HepG2 (cell line): ENCODE data around the gene PLS1. TPM values are rescaled to one million over a fixed set of nuclear protein-coding genes. Genes with fewer than 3 reads are reported as not detected.

Experiments used
- ATAD3A ChIP-seq: sonication (generic); formaldehyde crosslinking; IDR thresholded peaks from 2 replicates; pipeline ENCODE4 v1.4.0; 2020; ENCODE audit warnings: missing genetic modification reagents
- ATF7 ChIP-seq, 2 experiments: fragments of 450-650 bp in 1 of 2; sonication (generic) in 1 of 2; formaldehyde crosslinking in 1 of 2; IDR thresholded peaks; 2 replicates each; pipeline versions ENCODE4 v1.4.0 to v1.6.1; 2016 to 2020; ENCODE audit warnings: antibody characterized with exemption in 1 of 2, mild to moderate bottlenecking in 1 of 2, missing genetic modification reagents in 1 of 2
- ATRX ChIP-seq: sonication (generic); formaldehyde crosslinking; IDR thresholded peaks from 2 replicates; pipeline ENCODE4 v1.4.0; 2020; ENCODE audit warnings: missing genetic modification reagents, borderline replicate concordance
- CEBPG ChIP-seq: IDR thresholded peaks from 2 replicates; pipeline ENCODE4 v1.6.1; 2016
- FOXM1 ChIP-seq: sonication (generic); formaldehyde crosslinking; IDR thresholded peaks from 2 replicates; pipeline ENCODE4 v1.5.0; 2020; ENCODE audit warnings: missing genetic modification reagents
- GABPA ChIP-seq, 2 experiments: IDR thresholded peaks; 2 replicates each; pipeline ENCODE4 v1.6.1; 2011 to 2016; ENCODE audit warnings: low read depth in 2 of 2, low read length in 1 of 2, missing biosample characterization in 1 of 2, missing genetic modification characterization in 1 of 2
- HHEX ChIP-seq: IDR thresholded peaks from 2 replicates; pipeline ENCODE4 v1.6.1; 2016; ENCODE audit warnings: control low read depth
- HOXA9 ChIP-seq: sonication (generic); formaldehyde crosslinking; IDR thresholded peaks from 2 replicates; pipeline ENCODE4 v1.8.1; 2022; ENCODE audit warnings: missing genetic modification reagents, mild to moderate bottlenecking, moderate library complexity, borderline replicate concordance
- KAT2B ChIP-seq: fragments of 150-350 bp; IDR thresholded peaks from 2 replicates; pipeline ENCODE4 v1.6.1; 2014; ENCODE audit warnings: low read depth, low read length, borderline replicate concordance
- KAT8 ChIP-seq: IDR thresholded peaks from 2 replicates; pipeline ENCODE4 v1.6.1; 2016; ENCODE audit warnings: missing genetic modification reagents, missing compliant biosample characterization
- MEF2D ChIP-seq: sonication (generic); formaldehyde crosslinking; IDR thresholded peaks from 2 replicates; pipeline ENCODE4 v1.5.1; 2020; ENCODE audit warnings: mild to moderate bottlenecking, missing genetic modification reagents
- MYNN ChIP-seq: sonication (generic); formaldehyde crosslinking; IDR thresholded peaks from 2 replicates; pipeline ENCODE4 v1.4.0; 2020; ENCODE audit warnings: mild to moderate bottlenecking, low read depth, missing genetic modification reagents
- NFYB ChIP-seq: sonication (generic); formaldehyde crosslinking; IDR thresholded peaks from 2 replicates; pipeline ENCODE4 v1.4.0; 2020; ENCODE audit warnings: missing genetic modification reagents
- POGZ ChIP-seq: sonication (generic); formaldehyde crosslinking; IDR thresholded peaks from 2 replicates; pipeline ENCODE4 v1.4.0; 2020; ENCODE audit warnings: mild to moderate bottlenecking, missing genetic modification reagents
- ZKSCAN8 ChIP-seq: IDR thresholded peaks from 2 replicates; pipeline ENCODE4 v1.6.1; 2016; ENCODE audit warnings: borderline replicate concordance, missing genetic modification reagents, missing compliant biosample characterization
- ZNF235 ChIP-seq: sonication (generic); formaldehyde crosslinking; IDR thresholded peaks from 2 replicates; pipeline ENCODE4 v1.8.1; 2023; ENCODE audit warnings: mild to moderate bottlenecking, missing genetic modification reagents, borderline replicate concordance
- ZNF451 ChIP-seq: sonication (generic); formaldehyde crosslinking; IDR thresholded peaks from 2 replicates; pipeline ENCODE4 v1.5.0; 2020; ENCODE audit warnings: mild to moderate bottlenecking, missing genetic modification reagents
- ZNF562 ChIP-seq: sonication (generic); formaldehyde crosslinking; IDR thresholded peaks from 2 replicates; pipeline ENCODE4 v1.8.0; 2022; ENCODE audit warnings: missing genetic modification reagents, borderline replicate concordance
- ZNF615 ChIP-seq: sonication (generic); formaldehyde crosslinking; IDR thresholded peaks from 2 replicates; pipeline ENCODE4 v1.5.0; 2020; ENCODE audit warnings: mild to moderate bottlenecking, missing genetic modification reagents, borderline replicate concordance
- ZNF678 ChIP-seq: sonication (generic); formaldehyde crosslinking; IDR thresholded peaks from 2 replicates; pipeline ENCODE4 v1.4.0; 2020; ENCODE audit warnings: mild to moderate bottlenecking, missing genetic modification reagents
- ZSCAN30 ChIP-seq: sonication (generic); formaldehyde crosslinking; IDR thresholded peaks from 2 replicates; pipeline ENCODE4 v1.5.0; 2020; ENCODE audit warnings: mild to moderate bottlenecking, missing genetic modification reagents
- polyA plus RNA-seq, 8 experiments: library from polyadenylated mRNA; depleted of rRNA in 3 of 8; stranded (reverse) in 7 of 8; unstranded in 1 of 8; fragments of >200 nt; fragmentation: Illumina TruSeq in 4 of 8; extraction: Trizol in 4 of 8; gene quantifications; 2 replicates each; pipeline versions ENCODE4 v1.2.1 to v1.2.3, GENCODE V29; 2011 to 2016; ENCODE audit warnings: low read depth in 4 of 8, missing spikeins in 1 of 8, mixed read lengths in 1 of 8; ENCODE audit not compliant: insufficient read depth in 1 of 8
- total RNA-seq, 5 experiments: library from RNA; depleted of rRNA; stranded (reverse); fragments of >200 nt; fragmentation: Illumina TruSeq; extraction: Trizol; gene quantifications; 2 replicates each; pipeline ENCODE4 v1.2.3, GENCODE V29; 2016; ENCODE audit warnings: low read depth in 1 of 5
- TF ChIP-seq, protein P1 (sequence below): sonication (generic); formaldehyde crosslinking; IDR thresholded peaks from 2 replicates; pipeline ENCODE4 v1.9.0; 2022; ENCODE audit warnings: missing genetic modification reagents, mild to moderate bottlenecking, borderline replicate concordance
- TF ChIP-seq, protein P2 (sequence below): sonication (generic); formaldehyde crosslinking; IDR thresholded peaks from 2 replicates; pipeline ENCODE4 v1.5.0; 2020; ENCODE audit warnings: mild to moderate bottlenecking, missing genetic modification reagents, borderline replicate concordance
- TF ChIP-seq, protein P3 (sequence below), 2 experiments: fragments of 450-650 bp in 1 of 2; sonication (generic) in 1 of 2; formaldehyde crosslinking; IDR thresholded peaks; 2 replicates each; pipeline versions ENCODE4 v1.5.0 to v1.8.0; 2020 to 2022; ENCODE audit warnings: mild to moderate bottlenecking in 1 of 2, missing genetic modification reagents in 1 of 2

PLS1 gene
- total and polyA plus RNA-seq, 2 of the 13 experiments (the other 11 are each of a cell fraction or from before 2014, with no cell fraction given), result 11.2 to 21.1 TPM

DNA sequence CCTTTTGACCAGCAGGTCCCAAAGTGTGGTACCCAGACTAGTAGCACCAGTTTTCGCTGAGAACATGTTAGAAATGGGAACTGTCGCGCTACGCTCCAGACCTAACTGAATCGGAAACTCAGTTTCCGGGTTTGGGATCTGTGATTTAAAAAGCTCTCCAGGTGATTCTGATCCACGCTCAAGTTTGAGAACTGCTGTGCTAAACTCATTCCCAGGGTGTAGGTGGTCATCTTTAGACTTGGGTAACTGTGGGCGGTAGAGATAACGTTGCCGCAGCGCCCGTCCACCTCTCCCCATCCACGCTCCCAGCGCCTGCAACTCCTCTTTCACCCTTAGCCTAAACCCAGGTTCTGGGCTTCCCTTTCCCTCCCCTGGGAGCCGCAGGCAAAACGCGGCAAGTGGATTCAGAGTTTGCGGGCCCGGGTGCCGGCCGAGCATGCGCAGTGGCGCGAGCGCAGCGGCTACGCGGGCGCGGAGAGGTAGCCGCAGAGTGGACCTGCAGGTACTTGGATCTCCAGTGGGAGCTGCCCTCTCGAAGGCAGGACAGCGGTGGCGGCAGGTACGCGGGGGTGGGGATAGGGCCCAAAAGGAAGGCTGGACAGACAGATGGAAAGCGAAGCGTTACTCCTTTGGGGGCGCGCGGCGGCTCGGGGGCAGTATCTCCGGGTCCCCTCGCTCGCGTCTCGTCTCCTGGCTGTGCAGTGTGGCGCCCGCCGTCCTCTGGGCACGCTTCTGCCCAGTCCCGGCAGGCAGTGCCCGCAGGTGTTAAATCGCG lies at the start of gene PLS1 (continued):
- TF ChIP-seq ZNF678 (CRISPR knock-in tag), result peak; percentile 69; the same call in 1 of the 2 replicates
- TF ChIP-seq, protein P1, sequence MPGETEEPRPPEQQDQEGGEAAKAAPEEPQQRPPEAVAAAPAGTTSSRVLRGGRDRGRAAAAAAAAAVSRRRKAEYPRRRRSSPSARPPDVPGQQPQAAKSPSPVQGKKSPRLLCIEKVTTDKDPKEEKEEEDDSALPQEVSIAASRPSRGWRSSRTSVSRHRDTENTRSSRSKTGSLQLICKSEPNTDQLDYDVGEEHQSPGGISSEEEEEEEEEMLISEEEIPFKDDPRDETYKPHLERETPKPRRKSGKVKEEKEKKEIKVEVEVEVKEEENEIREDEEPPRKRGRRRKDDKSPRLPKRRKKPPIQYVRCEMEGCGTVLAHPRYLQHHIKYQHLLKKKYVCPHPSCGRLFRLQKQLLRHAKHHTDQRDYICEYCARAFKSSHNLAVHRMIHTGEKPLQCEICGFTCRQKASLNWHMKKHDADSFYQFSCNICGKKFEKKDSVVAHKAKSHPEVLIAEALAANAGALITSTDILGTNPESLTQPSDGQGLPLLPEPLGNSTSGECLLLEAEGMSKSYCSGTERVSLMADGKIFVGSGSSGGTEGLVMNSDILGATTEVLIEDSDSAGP (CRISPR knock-in tag), result peak; percentile 96
- no peak for TF ChIP-seq KAT2B
- TF ChIP-seq ATF7 (IDR thresholded peaks at IDR 0.05), result no peak
- peak; percentile 42; the same call in 1 of the 2 replicates for TF ChIP-seq ATF7 (CRISPR knock-in tag; IDR thresholded peaks at IDR 0.05)
- TF ChIP-seq HOXA9 (CRISPR knock-in tag), result peak; percentile 84; the same call in 1 of the 2 replicates
- no peak; the same call in 1 of the 2 replicates for TF ChIP-seq ZKSCAN8 (CRISPR knock-in tag)
- TF ChIP-seq MEF2D (CRISPR knock-in tag), result peak; percentile 75; the same call in 1 of the 2 replicates
- TF ChIP-seq MYNN (CRISPR knock-in tag), result no peak
- TF ChIP-seq ZNF615 (CRISPR knock-in tag), result no peak
- TF ChIP-seq ZNF235 (CRISPR knock-in tag), result peak; percentile 77; the same call in 1 of the 2 replicates
- TF ChIP-seq, protein P2, sequence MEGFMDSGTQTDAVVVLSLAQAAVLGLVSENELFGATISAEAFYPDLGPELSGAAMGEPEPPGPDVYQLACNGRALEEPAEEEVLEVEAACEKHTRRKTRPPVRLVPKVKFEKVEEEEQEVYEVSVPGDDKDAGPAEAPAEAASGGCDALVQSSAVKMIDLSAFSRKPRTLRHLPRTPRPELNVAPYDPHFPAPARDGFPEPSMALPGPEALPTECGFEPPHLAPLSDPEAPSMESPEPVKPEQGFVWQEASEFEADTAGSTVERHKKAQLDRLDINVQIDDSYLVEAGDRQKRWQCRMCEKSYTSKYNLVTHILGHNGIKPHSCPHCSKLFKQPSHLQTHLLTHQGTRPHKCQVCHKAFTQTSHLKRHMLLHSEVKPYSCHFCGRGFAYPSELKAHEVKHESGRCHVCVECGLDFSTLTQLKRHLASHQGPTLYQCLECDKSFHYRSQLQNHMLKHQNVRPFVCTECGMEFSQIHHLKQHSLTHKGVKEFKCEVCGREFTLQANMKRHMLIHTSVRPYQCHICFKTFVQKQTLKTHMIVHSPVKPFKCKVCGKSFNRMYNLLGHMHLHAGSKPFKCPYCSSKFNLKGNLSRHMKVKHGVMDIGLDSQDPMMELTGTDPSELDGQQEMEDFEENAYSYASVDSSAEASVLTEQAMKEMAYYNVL, result peak; percentile 60; the same call in 1 of the 2 replicates
- peak; percentile 90 for TF ChIP-seq KAT8 (CRISPR knock-in tag)
- peak; percentile 93 for TF ChIP-seq POGZ (CRISPR knock-in tag)
- no peak for TF ChIP-seq ATRX (CRISPR knock-in tag)
- TF ChIP-seq ZSCAN30 (CRISPR knock-in tag), result no peak; the same call in 1 of the 2 replicates
- no peak for TF ChIP-seq ZNF562
- TF ChIP-seq ATAD3A (CRISPR knock-in tag), result 0 out of 2 replicates have a peak, but pooled peaks have one; percentile 12
- peak; percentile 30; the same call in 1 of the 2 replicates for TF ChIP-seq NFYB (CRISPR knock-in tag)
- peak; percentile 56 for TF ChIP-seq CEBPG (CRISPR knock-in tag)
- no peak for TF ChIP-seq HHEX
- TF ChIP-seq, protein P3, sequence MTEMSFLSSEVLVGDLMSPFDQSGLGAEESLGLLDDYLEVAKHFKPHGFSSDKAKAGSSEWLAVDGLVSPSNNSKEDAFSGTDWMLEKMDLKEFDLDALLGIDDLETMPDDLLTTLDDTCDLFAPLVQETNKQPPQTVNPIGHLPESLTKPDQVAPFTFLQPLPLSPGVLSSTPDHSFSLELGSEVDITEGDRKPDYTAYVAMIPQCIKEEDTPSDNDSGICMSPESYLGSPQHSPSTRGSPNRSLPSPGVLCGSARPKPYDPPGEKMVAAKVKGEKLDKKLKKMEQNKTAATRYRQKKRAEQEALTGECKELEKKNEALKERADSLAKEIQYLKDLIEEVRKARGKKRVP (CRISPR knock-in tag; IDR thresholded peaks at IDR 0.05), result peak in 1 of 2 experiments; percentile 74; a peak in 2 of 4 replicates
- TF ChIP-seq ZNF451, result no peak
- TF ChIP-seq GABPA (IDR thresholded peaks at IDR 0.05; ENCODE audit: low read depth, low read length), result no peak
- TF ChIP-seq GABPA (CRISPR knock-in tag; IDR thresholded peaks at IDR 0.05; ENCODE audit: low read depth), result peak; percentile 28; the same call in 1 of the 2 replicates
- TF ChIP-seq FOXM1 (CRISPR knock-in tag), result no peak
